Stimulated activated CD4-positive, alpha-beta T cell treated with anti-CD3 and anti-CD28 coated beads, Interleukin-2, amount 100 ng/mL, for 48 hours (primary cell): ENCODE measurements around the gene SGCB.

Experiments used
- DNase-seq, 2 donors: peaks; one replicate each; pipeline ENCODE4 v3.0.0-alpha.2; 2020

Gene SGCB

GRCh38 chr4:52017814-52018213 lies 20.3 kb downstream of the SGCB start:
- no peak for DNase-seq

- no peak for DNase-seq
These were observed 21.1 kb downstream of the SGCB start for GRCh38 chr4:52016981-52017380.

GRCh38 chr4:52015366-52015765 lies 22.7 kb downstream of the SGCB start:
- DNase-seq = no peak

- DNase-seq = no peak
These were observed 23.2 kb downstream of the SGCB start for GRCh38 chr4:52014903-52015302.

GRCh38 chr4:52012651-52013050 lies 25.4 kb downstream of the SGCB start:
- DNase-seq = no peak

- DNase-seq = no peak
These were observed 27.1 kb downstream of the SGCB start for GRCh38 chr4:52010986-52011385.

- no peak for DNase-seq
These were observed 31.2 kb downstream of the SGCB start for GRCh38 chr4:52006887-52007286.

GRCh38 chr4:52005604-52006273 lies 32.4 kb downstream of the SGCB start:
- DNase-seq = no peak

- DNase-seq = no peak
These were observed 33.7 kb downstream of the SGCB start for GRCh38 chr4:52004414-52004813.

- no peak for DNase-seq
These were observed 36.5 kb downstream of the SGCB start for GRCh38 chr4:52001616-52002015.

- DNase-seq = no peak
These were observed 38.8 kb downstream of the SGCB start for GRCh38 chr4:51999250-51999649.

GRCh38 chr4:51998837-51999236 lies 39.3 kb downstream of the SGCB start:
- DNase-seq = no peak

- no peak for DNase-seq
These were observed 40.5 kb downstream of the SGCB start for GRCh38 chr4:51997647-51998046.

- no peak for DNase-seq
These were observed 42.4 kb downstream of the SGCB start for GRCh38 chr4:51995647-51996220.
